ENCODE data around the gene LZTS2.

DNA sequence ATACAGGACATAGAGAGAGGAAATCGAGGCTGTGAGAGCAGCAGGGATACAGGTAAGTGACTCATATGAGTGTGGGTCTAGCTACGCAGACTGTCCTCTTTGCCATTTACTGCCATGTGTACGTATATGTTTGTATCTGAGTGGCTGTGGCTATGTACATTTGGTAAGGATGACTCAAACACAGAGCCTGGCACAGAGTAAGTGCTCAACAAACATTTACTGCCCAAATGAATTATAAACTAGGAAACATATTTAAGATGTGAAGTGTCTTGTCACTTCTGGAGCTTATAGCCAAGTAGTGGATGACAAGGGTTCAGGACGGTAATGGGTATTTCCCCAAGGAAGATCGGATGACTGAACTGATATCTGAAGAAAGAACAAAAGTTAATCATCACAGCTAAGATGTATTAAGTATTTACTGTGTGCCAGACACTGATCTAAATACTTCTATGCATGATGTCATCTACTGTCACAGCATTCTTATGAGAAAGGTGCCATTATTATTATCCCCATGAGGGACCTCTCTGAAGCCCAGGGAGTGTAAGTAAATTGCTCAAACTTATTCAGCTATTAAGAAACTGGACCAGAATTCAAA, 18.3 kb upstream of the LZTS2 start:
- TF ChIP-seq GLIS3 (CRISPR knock-in tag; IDR thresholded peaks at IDR 0.05) (no peak), ZFP3 (CRISPR knock-in tag; IDR thresholded peaks at IDR 0.05) (no peak), ARNTL (CRISPR knock-in tag; IDR thresholded peaks at IDR 0.05; ENCODE audit: borderline replicate concordance, low read depth) (no peak)

Measured in SK-N-SH treated with all-trans-retinoic acid at 6 μM for 48 hours (cell line).